HepG2 (cell line): ENCODE measurements around the gene MMS19. TPM values are rescaled to one million over a fixed set of nuclear protein-coding genes. Genes with fewer than 3 reads are reported as not detected.

Experiments used
- ATF6 ChIP-seq: sonication (generic); formaldehyde crosslinking; conservative IDR thresholded peaks from 2 replicates; pipeline ENCODE4 v1.4.0; 2020; ENCODE audit warnings: missing genetic modification reagents
- E2F5 ChIP-seq: sonication (generic); formaldehyde crosslinking; conservative IDR thresholded peaks from 2 replicates; pipeline ENCODE4 v1.4.0; 2020; ENCODE audit warnings: missing genetic modification reagents
- ELF3 ChIP-seq: IDR thresholded peaks from 2 replicates; pipeline ENCODE4 v1.6.1; 2016; ENCODE audit warnings: missing genetic modification reagents, missing compliant biosample characterization
- FOSL2 ChIP-seq: sonication (generic); formaldehyde crosslinking; IDR thresholded peaks from 2 replicates; pipeline ENCODE4 v1.4.0; 2020; ENCODE audit warnings: missing genetic modification reagents
- FOXM1 ChIP-seq: sonication (generic); formaldehyde crosslinking; IDR thresholded peaks from 2 replicates; pipeline ENCODE4 v1.5.0; 2020; ENCODE audit warnings: missing genetic modification reagents
- FOXP1 ChIP-seq, 2 experiments: fragments of 450-650 bp in 1 of 2; IDR thresholded peaks; 2 replicates each; pipeline ENCODE4 v1.6.1; 2017 to 2018; ENCODE audit warnings: antibody characterized with exemption in 1 of 2
- HOXD1 ChIP-seq: sonication (generic); formaldehyde crosslinking; IDR thresholded peaks from 2 replicates; pipeline ENCODE4 v1.5.0; 2020; ENCODE audit warnings: missing genetic modification reagents
- IKZF1 ChIP-seq: fragments of 450-650 bp; IDR thresholded peaks from 2 replicates; pipeline ENCODE4 v1.7.1; 2016
- KAT8 ChIP-seq: IDR thresholded peaks from 2 replicates; pipeline ENCODE4 v1.6.1; 2016; ENCODE audit warnings: missing genetic modification reagents, missing compliant biosample characterization
- MTA3 ChIP-seq: sonication (generic); formaldehyde crosslinking; IDR thresholded peaks from 2 replicates; pipeline ENCODE4 v1.4.0; 2020; ENCODE audit warnings: missing genetic modification reagents
- MXI1 ChIP-seq: IDR thresholded peaks from 3 replicates; pipeline ENCODE4 v1.6.1; 2012; ENCODE audit warnings: low read depth, low read length, inconsistent platforms, borderline replicate concordance
- NR0B2 ChIP-seq: sonication (generic); formaldehyde crosslinking; IDR thresholded peaks from 2 replicates; pipeline ENCODE4 v1.4.0; 2020; ENCODE audit warnings: mild to moderate bottlenecking, missing genetic modification reagents
- PAF1 ChIP-seq: IDR thresholded peaks from 2 replicates; pipeline ENCODE4 v1.6.1; 2016; ENCODE audit warnings: missing genetic modification reagents, missing compliant biosample characterization
- PATZ1 ChIP-seq: sonication (generic); formaldehyde crosslinking; IDR thresholded peaks from 2 replicates; pipeline ENCODE4 v1.4.0; 2020; ENCODE audit warnings: missing genetic modification reagents
- PHF8 ChIP-seq: sonication (generic); formaldehyde crosslinking; IDR thresholded peaks from 2 replicates; pipeline ENCODE4 v1.5.0; 2020; ENCODE audit warnings: missing genetic modification reagents
- PREB ChIP-seq: sonication (generic); formaldehyde crosslinking; IDR thresholded peaks from 2 replicates; pipeline ENCODE4 v1.4.0; 2020; ENCODE audit warnings: missing genetic modification reagents
- ZBTB10 ChIP-seq: sonication (generic); formaldehyde crosslinking; IDR thresholded peaks from 2 replicates; pipeline ENCODE4 v1.4.0; 2020; ENCODE audit warnings: missing genetic modification reagents, borderline replicate concordance
- ZNF75D ChIP-seq: sonication (generic); formaldehyde crosslinking; IDR thresholded peaks from 2 replicates; pipeline ENCODE4 v1.8.1; 2023; ENCODE audit warnings: missing genetic modification reagents, mild to moderate bottlenecking, borderline replicate concordance
- ZNF775 ChIP-seq: sonication (generic); formaldehyde crosslinking; IDR thresholded peaks from 2 replicates; pipeline ENCODE4 v1.4.0; 2020; ENCODE audit warnings: missing genetic modification reagents, mild to moderate bottlenecking, moderate library complexity, borderline replicate concordance
- ZNF782 ChIP-seq: sonication (generic); formaldehyde crosslinking; IDR thresholded peaks from 2 replicates; pipeline ENCODE4 v1.4.0; 2020; ENCODE audit warnings: missing genetic modification reagents, mild to moderate bottlenecking, borderline replicate concordance
- polyA plus RNA-seq, 8 experiments: library from polyadenylated mRNA; depleted of rRNA in 3 of 8; stranded (reverse) in 7 of 8; unstranded in 1 of 8; fragments of >200 nt; fragmentation: Illumina TruSeq in 4 of 8; extraction: Trizol in 4 of 8; gene quantifications; 2 replicates each; pipeline versions ENCODE4 v1.2.1 to v1.2.3, GENCODE V29; 2011 to 2016; ENCODE audit warnings: low read depth in 4 of 8, missing spikeins in 1 of 8, mixed read lengths in 1 of 8; ENCODE audit not compliant: insufficient read depth in 1 of 8
- total RNA-seq, 5 experiments: library from RNA; depleted of rRNA; stranded (reverse); fragments of >200 nt; fragmentation: Illumina TruSeq; extraction: Trizol; gene quantifications; 2 replicates each; pipeline ENCODE4 v1.2.3, GENCODE V29; 2016; ENCODE audit warnings: low read depth in 1 of 5

The MMS19 gene
- total and polyA plus RNA-seq, 2 of the 13 experiments (the other 11 are each of a cell fraction or from before 2014, with no cell fraction given), result 76.4 to 107 TPM

GRCh38 chr10:97498076-97498840 lies at the start of gene MMS19 (continued):
- no peak for TF ChIP-seq MTA3
- no peak for TF ChIP-seq FOXP1 (IDR thresholded peaks at IDR 0.05)
- no peak for TF ChIP-seq FOXP1 (CRISPR knock-in tag; IDR thresholded peaks at IDR 0.05)
- TF ChIP-seq HOXD1 (CRISPR knock-in tag), result 0 out of 2 replicates have a peak, but pooled peaks have one; percentile 17
- TF ChIP-seq ATF6 (CRISPR knock-in tag), result no peak
- no peak for TF ChIP-seq ZNF75D (CRISPR knock-in tag)
- no peak for TF ChIP-seq NR0B2 (CRISPR knock-in tag)
- TF ChIP-seq PAF1 (CRISPR knock-in tag), result no peak
- no peak for TF ChIP-seq PREB (CRISPR knock-in tag)
- TF ChIP-seq ZBTB10 (CRISPR knock-in tag), result no peak
- peak; percentile 71; the same call in 1 of the 3 replicates for TF ChIP-seq MXI1
- TF ChIP-seq PHF8 (CRISPR knock-in tag), result peak; percentile 95
- TF ChIP-seq FOXM1 (CRISPR knock-in tag), result no peak
- peak; percentile 74 for TF ChIP-seq KAT8 (CRISPR knock-in tag)
- TF ChIP-seq PATZ1 (CRISPR knock-in tag), result no peak
- TF ChIP-seq FOSL2 (CRISPR knock-in tag), result no peak
- TF ChIP-seq ELF3, result 0 out of 2 replicates have a peak, but pooled peaks have one; percentile 11
- TF ChIP-seq ZNF775, result no peak
- no peak for TF ChIP-seq IKZF1
- TF ChIP-seq ZNF782 (CRISPR knock-in tag), result peak; percentile 75; the same call in 1 of the 2 replicates
- no peak for TF ChIP-seq E2F5 (CRISPR knock-in tag)
